ENCODE measurements around the gene HSBP1L1.

The HSBP1L1 gene

GRCh38 chr18:79951545-79952455 is 12.6 kb upstream of the HSBP1L1 start, which contains the start of gene SLC66A2 (continued):
- TF ChIP-seq REST (tag by site-specific recombination; IDR thresholded peaks at IDR 0.05) (no peak), SP7 (tag by site-specific recombination; IDR thresholded peaks at IDR 0.05) (0 out of 2 replicates have a peak, but pooled peaks have one; percentile 19), ZSCAN18 (tag by site-specific recombination; IDR thresholded peaks at IDR 0.05) (no peak; the same call in 1 of the 2 replicates), YY1 (tag by site-specific recombination; IDR thresholded peaks at IDR 0.05) (0 out of 2 replicates have a peak, but pooled peaks have one; percentile 15), ZNF202 (tag by site-specific recombination; IDR thresholded peaks at IDR 0.05; ENCODE audit: borderline replicate concordance) (no peak), ZBTB1 (tag by site-specific recombination; IDR thresholded peaks at IDR 0.05) (no peak), ZNF501 (tag by site-specific recombination; IDR thresholded peaks at IDR 0.05) (peak; percentile 56; the same call in 1 of the 2 replicates), SP3 (tag by site-specific recombination; IDR thresholded peaks at IDR 0.05) (0 out of 2 replicates have a peak, but pooled peaks have one; percentile 20), CTCF (tag by site-specific recombination; IDR thresholded peaks at IDR 0.05) (peak; percentile 70), BCL11A (tag by site-specific recombination; IDR thresholded peaks at IDR 0.05; ENCODE audit: low read depth) (no peak), ZNF335 (tag by site-specific recombination; conservative IDR thresholded peaks at IDR 0.05) (peak; percentile 62), KLF7 (tag by site-specific recombination; IDR thresholded peaks at IDR 0.05; ENCODE audit: borderline replicate concordance) (peak; percentile 50; the same call in 1 of the 2 replicates), ZNF768 (tag by site-specific recombination; IDR thresholded peaks at IDR 0.05) (no peak), ZBTB44 (tag by site-specific recombination; IDR thresholded peaks at IDR 0.05) (no peak), ZNF48 (tag by site-specific recombination; IDR thresholded peaks at IDR 0.05) (no peak), ZNF548 (tag by site-specific recombination; IDR thresholded peaks at IDR 0.05) (no peak), ZBTB20 (tag by site-specific recombination; IDR thresholded peaks at IDR 0.05) (peak; percentile 12; the same call in 1 of the 2 replicates), REPIN1 (tag by site-specific recombination; IDR thresholded peaks at IDR 0.05; ENCODE audit: low read depth) (no peak), KLF8 (tag by site-specific recombination; IDR thresholded peaks at IDR 0.05) (no peak), ZNF777 (tag by site-specific recombination; IDR thresholded peaks at IDR 0.05; ENCODE audit: borderline replicate concordance) (peak; percentile 60; the same call in 1 of the 2 replicates)
- TF ChIP-seq, protein P1, sequence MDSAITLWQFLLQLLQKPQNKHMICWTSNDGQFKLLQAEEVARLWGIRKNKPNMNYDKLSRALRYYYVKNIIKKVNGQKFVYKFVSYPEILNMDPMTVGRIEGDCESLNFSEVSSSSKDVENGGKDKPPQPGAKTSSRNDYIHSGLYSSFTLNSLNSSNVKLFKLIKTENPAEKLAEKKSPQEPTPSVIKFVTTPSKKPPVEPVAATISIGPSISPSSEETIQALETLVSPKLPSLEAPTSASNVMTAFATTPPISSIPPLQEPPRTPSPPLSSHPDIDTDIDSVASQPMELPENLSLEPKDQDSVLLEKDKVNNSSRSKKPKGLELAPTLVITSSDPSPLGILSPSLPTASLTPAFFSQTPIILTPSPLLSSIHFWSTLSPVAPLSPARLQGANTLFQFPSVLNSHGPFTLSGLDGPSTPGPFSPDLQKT (IDR thresholded peaks at IDR 0.05; ENCODE audit: borderline replicate concordance, low read depth, low read length): no peak
- TF ChIP-seq, protein P2, sequence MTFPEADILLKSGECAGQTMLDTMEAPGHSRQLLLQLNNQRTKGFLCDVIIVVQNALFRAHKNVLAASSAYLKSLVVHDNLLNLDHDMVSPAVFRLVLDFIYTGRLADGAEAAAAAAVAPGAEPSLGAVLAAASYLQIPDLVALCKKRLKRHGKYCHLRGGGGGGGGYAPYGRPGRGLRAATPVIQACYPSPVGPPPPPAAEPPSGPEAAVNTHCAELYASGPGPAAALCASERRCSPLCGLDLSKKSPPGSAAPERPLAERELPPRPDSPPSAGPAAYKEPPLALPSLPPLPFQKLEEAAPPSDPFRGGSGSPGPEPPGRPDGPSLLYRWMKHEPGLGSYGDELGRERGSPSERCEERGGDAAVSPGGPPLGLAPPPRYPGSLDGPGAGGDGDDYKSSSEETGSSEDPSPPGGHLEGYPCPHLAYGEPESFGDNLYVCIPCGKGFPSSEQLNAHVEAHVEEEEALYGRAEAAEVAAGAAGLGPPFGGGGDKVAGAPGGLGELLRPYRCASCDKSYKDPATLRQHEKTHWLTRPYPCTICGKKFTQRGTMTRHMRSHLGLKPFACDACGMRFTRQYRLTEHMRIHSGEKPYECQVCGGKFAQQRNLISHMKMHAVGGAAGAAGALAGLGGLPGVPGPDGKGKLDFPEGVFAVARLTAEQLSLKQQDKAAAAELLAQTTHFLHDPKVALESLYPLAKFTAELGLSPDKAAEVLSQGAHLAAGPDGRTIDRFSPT (tag by site-specific recombination; IDR thresholded peaks at IDR 0.05): 0 out of 2 replicates have a peak, but pooled peaks have one; percentile 20
- TF ChIP-seq, protein P3, sequence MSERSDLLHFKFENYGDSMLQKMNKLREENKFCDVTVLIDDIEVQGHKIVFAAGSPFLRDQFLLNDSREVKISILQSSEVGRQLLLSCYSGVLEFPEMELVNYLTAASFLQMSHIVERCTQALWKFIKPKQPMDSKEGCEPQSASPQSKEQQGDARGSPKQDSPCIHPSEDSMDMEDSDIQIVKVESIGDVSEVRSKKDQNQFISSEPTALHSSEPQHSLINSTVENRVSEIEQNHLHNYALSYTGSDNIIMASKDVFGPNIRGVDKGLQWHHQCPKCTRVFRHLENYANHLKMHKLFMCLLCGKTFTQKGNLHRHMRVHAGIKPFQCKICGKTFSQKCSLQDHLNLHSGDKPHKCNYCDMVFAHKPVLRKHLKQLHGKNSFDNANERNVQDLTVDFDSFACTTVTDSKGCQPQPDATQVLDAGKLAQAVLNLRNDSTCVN (tag by site-specific recombination; optimal IDR thresholded peaks at IDR 0.05): peak; percentile 73

Measured in HEK293 (cell line).